Memory B cell (primary cell): ENCODE measurements around the gene SKP2.
A peak's percentile ranks its signal among the peaks of the same experiment; 100 is the strongest.
"Not testable (repeated sequence)": the region's sequence is repeated elsewhere in the genome, so short reads cannot be mapped to it uniquely, and the experiment has no call there.

ENCODE experiments used
- ATAC-seq: fragments of 150-1000 bp; cut with Tn5 transposase; 2 replicates; pipeline ENCODE4 v1.10.0; 2021; ENCODE audit warnings: low read depth, mild to moderate bottlenecking, moderate library complexity
- DNase-seq, 2 donors: peaks; one replicate each; pipeline ENCODE4 v3.0.0; 2022; ENCODE audit warnings: low spot score in 2 of 2
- H3K27ac Mint-ChIP-seq: one replicate; pipeline ENCODE4 v1.8.0; 2022; ENCODE audit warnings: mild to moderate bottlenecking, moderate library complexity, mixed read lengths
- H3K27me3 Mint-ChIP-seq: one replicate; pipeline ENCODE4 v1.8.0; 2022; ENCODE audit warnings: mixed read lengths
- H3K36me3 Mint-ChIP-seq: one replicate; pipeline ENCODE4 v1.8.0; 2022; ENCODE audit warnings: mild to moderate bottlenecking, mixed read lengths
- H3K4me1 Mint-ChIP-seq: one replicate; pipeline ENCODE4 v1.8.0; 2022; ENCODE audit warnings: mixed read lengths
- H3K4me3 Mint-ChIP-seq: one replicate; pipeline ENCODE4 v1.8.0; 2022; ENCODE audit warnings: mild to moderate bottlenecking, moderate library complexity, mixed read lengths
- H3K9me3 Mint-ChIP-seq: one replicate; pipeline ENCODE4 v1.8.0; 2022; ENCODE audit warnings: mixed read lengths

The SKP2 gene

GRCh38 chr5:36170832-36171424 is 19.0 kb downstream of the SKP2 start:
- ATAC-seq: no peak
- Mint-ChIP-seq H3K9me3 (no peaks in the 10 kb centered on the region), H3K27ac (no peak overlapping the region), H3K4me1 (no peaks in the 10 kb centered on the region), H3K27me3 (no peaks in the 10 kb centered on the region), H3K4me3 (no peak overlapping the region), H3K36me3 (peaks cover 46% of the 10 kb centered on the region)
- no peak for DNase-seq

DNA sequence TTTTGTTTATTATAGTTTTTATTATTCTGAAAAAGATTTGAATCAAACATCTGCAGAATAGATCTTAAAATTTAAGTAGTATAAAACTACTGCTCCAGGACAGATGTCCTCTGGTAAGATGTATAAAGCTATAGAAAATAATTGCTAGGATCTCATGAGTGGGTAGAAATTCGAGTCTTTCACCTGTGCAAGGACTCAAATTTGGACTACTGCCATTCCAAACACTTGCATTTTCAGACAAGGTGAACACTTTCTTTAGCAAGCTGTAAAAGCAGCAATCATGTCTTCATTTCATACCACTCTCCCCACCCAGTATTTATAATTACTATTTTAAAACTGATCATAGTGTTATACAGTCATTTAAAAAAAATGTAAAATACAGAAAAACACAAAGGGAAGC is 20.7 kb downstream of the SKP2 start:
- Mint-ChIP-seq H3K9me3 (no peaks in the 10 kb centered on the region), H3K27me3 (no peaks in the 10 kb centered on the region), H3K27ac (no peak overlapping the region), H3K4me1 (no peaks in the 10 kb centered on the region), H3K4me3 (no peak overlapping the region), H3K36me3 (peaks cover 46% of the 10 kb centered on the region)
- no peak for ATAC-seq
- no peak for DNase-seq

GRCh38 chr5:36173426-36173825 is 21.5 kb downstream of the SKP2 start:
- Mint-ChIP-seq H3K4me1 (no peaks in the 10 kb centered on the region), H3K36me3 (peaks cover 39% of the 10 kb centered on the region), H3K27me3 (no peaks in the 10 kb centered on the region), H3K27ac (no peak overlapping the region), H3K4me3 (no peak overlapping the region), H3K9me3 (no peaks in the 10 kb centered on the region)
- ATAC-seq (no peak), DNase-seq (no peak)

DNA sequence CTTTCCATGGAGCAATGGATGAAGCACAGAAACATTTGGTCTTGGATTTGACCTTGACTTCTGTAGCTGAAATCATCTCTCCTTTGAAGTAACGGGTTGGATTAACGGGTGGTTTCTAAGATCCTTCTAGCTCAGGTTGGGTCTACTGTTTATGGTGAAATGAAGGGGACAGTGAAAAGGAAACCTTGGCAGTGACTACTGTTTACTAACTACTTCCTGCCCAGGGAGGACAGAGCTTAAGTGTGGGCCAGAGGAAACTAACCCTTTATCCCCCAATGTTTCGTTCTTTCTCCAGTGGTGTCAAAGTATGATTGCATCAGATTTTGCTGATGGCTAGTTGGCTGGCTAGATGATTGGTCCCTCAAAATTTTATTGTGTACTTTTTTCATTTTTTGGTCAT is 22.2 kb downstream of the SKP2 start:
- DNase-seq: no peak
- H3K27me3 Mint-ChIP-seq: no peaks in the 10 kb centered on the region
- H3K27ac Mint-ChIP-seq: no peak overlapping the region
- no peaks in the 10 kb centered on the region for H3K4me1 Mint-ChIP-seq
- H3K36me3 Mint-ChIP-seq: peaks cover 38% of the 10 kb centered on the region
- no peak for ATAC-seq
- no peak overlapping the region for H3K4me3 Mint-ChIP-seq
- H3K9me3 Mint-ChIP-seq: no peaks in the 10 kb centered on the region

DNA sequence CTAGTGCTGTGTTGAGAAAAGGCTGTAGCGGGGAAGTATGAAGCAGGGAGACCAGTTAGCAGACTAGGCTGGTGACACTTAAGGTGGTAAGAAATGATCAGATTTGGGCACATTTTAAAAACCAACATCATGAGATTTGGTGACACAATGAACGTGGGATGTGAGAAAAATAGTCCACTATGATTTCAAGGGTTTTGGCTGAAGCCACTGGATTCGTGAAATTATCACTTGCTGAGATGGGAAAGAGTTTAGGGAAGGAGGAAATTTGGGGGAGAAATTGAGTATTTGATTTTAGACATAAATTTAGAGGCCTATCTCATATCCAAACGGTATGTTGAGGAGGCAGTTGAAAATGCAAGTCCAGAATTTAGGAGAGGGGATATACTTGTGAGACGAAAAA is 23.1 kb downstream of the SKP2 start:
- Mint-ChIP-seq H3K4me1 (no peaks in the 10 kb centered on the region), H3K27me3 (no peaks in the 10 kb centered on the region), H3K36me3 (peaks cover 40% of the 10 kb centered on the region), H3K27ac (peak overlapping the region; percentile 0), H3K9me3 (no peaks in the 10 kb centered on the region), H3K4me3 (no peak overlapping the region)
- DNase-seq (no peak), ATAC-seq (no peak)

GRCh38 chr5:36177154-36177553 is 25.2 kb downstream of the SKP2 start:
- peak overlapping the region; percentile 66 for H3K27ac Mint-ChIP-seq
- ATAC-seq (no peak), DNase-seq (no peak)
- H3K4me1 Mint-ChIP-seq: no peaks in the 10 kb centered on the region
- peaks cover 46% of the 10 kb centered on the region for H3K36me3 Mint-ChIP-seq
- H3K4me3 Mint-ChIP-seq: no peak overlapping the region
- no peaks in the 10 kb centered on the region for H3K9me3 Mint-ChIP-seq
- no peaks in the 10 kb centered on the region for H3K27me3 Mint-ChIP-seq

GRCh38 chr5:36177715-36178523 is 26.0 kb downstream of the SKP2 start:
- Mint-ChIP-seq H3K4me3 (no peak overlapping the region), H3K27ac (peak overlapping the region; percentile 66), H3K36me3 (peaks cover 44% of the 10 kb centered on the region), H3K4me1 (no peaks in the 10 kb centered on the region), H3K9me3 (no peaks in the 10 kb centered on the region), H3K27me3 (no peaks in the 10 kb centered on the region)
- DNase-seq (no peak), ATAC-seq (no peak)

- H3K27me3 Mint-ChIP-seq: no peaks in the 10 kb centered on the region
- no peaks in the 10 kb centered on the region for H3K4me1 Mint-ChIP-seq
- H3K27ac Mint-ChIP-seq: no peak overlapping the region
- peaks cover 44% of the 10 kb centered on the region for H3K36me3 Mint-ChIP-seq
- DNase-seq (no peak), ATAC-seq (no peak)
- no peak overlapping the region for H3K4me3 Mint-ChIP-seq
- H3K9me3 Mint-ChIP-seq: no peaks in the 10 kb centered on the region
These were observed 26.6 kb downstream of the SKP2 start for GRCh38 chr5:36178524-36178890.

DNA sequence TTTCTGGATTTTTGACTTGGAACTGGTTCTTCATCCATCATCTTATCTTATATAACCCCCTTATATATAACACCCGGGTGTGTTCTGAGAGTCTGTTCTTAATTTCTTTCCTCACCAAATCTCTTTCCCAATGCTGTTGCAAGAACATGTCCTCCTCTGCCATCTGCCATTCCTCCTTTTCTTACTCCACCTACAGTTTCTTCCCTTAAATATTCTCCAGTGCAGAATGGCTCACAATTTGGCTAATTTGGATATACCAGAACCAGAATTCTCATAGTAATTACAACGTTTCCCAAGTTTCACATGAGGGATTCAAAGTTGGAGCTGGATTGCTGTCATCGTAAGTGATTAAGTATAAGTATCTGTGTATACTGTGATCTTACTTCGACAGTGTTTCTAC is 28.0 kb downstream of the SKP2 start:
- H3K36me3 Mint-ChIP-seq: peaks cover 41% of the 10 kb centered on the region
- no peak overlapping the region for H3K27ac Mint-ChIP-seq
- ATAC-seq (no peak), DNase-seq (no peak)
- H3K27me3 Mint-ChIP-seq: no peaks in the 10 kb centered on the region
- H3K9me3 Mint-ChIP-seq: no peaks in the 10 kb centered on the region
- H3K4me3 Mint-ChIP-seq: no peak overlapping the region
- H3K4me1 Mint-ChIP-seq: no peaks in the 10 kb centered on the region

- H3K36me3 Mint-ChIP-seq: peaks cover 38% of the 10 kb centered on the region
- DNase-seq (no peak), ATAC-seq (no peak)
- H3K27me3 Mint-ChIP-seq: no peaks in the 10 kb centered on the region
- H3K27ac Mint-ChIP-seq: peak overlapping the region; percentile 18
- H3K4me3 Mint-ChIP-seq: no peak overlapping the region
- H3K4me1 Mint-ChIP-seq: no peaks in the 10 kb centered on the region
- H3K9me3 Mint-ChIP-seq: no peaks in the 10 kb centered on the region
These were observed 28.8 kb downstream of the SKP2 start for GRCh38 chr5:36180556-36181350.

- Mint-ChIP-seq H3K4me1 (no peaks in the 10 kb centered on the region), H3K27me3 (no peaks in the 10 kb centered on the region), H3K36me3 (peaks cover 44% of the 10 kb centered on the region), H3K9me3 (no peaks in the 10 kb centered on the region), H3K4me3 (no peak overlapping the region), H3K27ac (peak overlapping the region; percentile 45)
- ATAC-seq (no peak), DNase-seq (no peak)
These were observed 29.9 kb downstream of the SKP2 start for GRCh38 chr5:36181774-36182173.

- not testable (repeated sequence) for H3K4me1 Mint-ChIP-seq, DNase-seq, H3K4me3 Mint-ChIP-seq, H3K27ac Mint-ChIP-seq, H3K9me3 Mint-ChIP-seq, ATAC-seq, H3K27me3 Mint-ChIP-seq
- H3K36me3 Mint-ChIP-seq: peaks cover 57% of the 10 kb centered on the region
These were observed 32.5 kb downstream of the SKP2 start for GRCh38 chr5:36184408-36184807.

GRCh38 chr5:36193746-36194145 is 41.8 kb downstream of the SKP2 start:
- DNase-seq (no peak), ATAC-seq (no peak)
- Mint-ChIP-seq H3K27ac (no peak overlapping the region), H3K4me3 (no peak overlapping the region), H3K9me3 (peaks cover 2% of the 10 kb centered on the region), H3K36me3 (peaks cover 26% of the 10 kb centered on the region), H3K27me3 (no peaks in the 10 kb centered on the region), H3K4me1 (no peaks in the 10 kb centered on the region)

- no peak overlapping the region for H3K4me3 Mint-ChIP-seq
- no peak overlapping the region for H3K27ac Mint-ChIP-seq
- no peaks in the 10 kb centered on the region for H3K4me1 Mint-ChIP-seq
- H3K36me3 Mint-ChIP-seq: peaks cover 12% of the 10 kb centered on the region
- DNase-seq: no peak
- no peak for ATAC-seq
- H3K9me3 Mint-ChIP-seq: no peaks in the 10 kb centered on the region
- H3K27me3 Mint-ChIP-seq: no peaks in the 10 kb centered on the region
These were observed 46.4 kb downstream of the SKP2 start for GRCh38 chr5:36198281-36198680.
